HS-5 (cell line): ENCODE data around the gene KCNAB2.

ENCODE experiments used
- DNase-seq: peaks from one replicate; pipeline ENCODE4 v3.0.0-alpha.2; 2012; ENCODE audit warnings: low read depth

Gene KCNAB2

DNA sequence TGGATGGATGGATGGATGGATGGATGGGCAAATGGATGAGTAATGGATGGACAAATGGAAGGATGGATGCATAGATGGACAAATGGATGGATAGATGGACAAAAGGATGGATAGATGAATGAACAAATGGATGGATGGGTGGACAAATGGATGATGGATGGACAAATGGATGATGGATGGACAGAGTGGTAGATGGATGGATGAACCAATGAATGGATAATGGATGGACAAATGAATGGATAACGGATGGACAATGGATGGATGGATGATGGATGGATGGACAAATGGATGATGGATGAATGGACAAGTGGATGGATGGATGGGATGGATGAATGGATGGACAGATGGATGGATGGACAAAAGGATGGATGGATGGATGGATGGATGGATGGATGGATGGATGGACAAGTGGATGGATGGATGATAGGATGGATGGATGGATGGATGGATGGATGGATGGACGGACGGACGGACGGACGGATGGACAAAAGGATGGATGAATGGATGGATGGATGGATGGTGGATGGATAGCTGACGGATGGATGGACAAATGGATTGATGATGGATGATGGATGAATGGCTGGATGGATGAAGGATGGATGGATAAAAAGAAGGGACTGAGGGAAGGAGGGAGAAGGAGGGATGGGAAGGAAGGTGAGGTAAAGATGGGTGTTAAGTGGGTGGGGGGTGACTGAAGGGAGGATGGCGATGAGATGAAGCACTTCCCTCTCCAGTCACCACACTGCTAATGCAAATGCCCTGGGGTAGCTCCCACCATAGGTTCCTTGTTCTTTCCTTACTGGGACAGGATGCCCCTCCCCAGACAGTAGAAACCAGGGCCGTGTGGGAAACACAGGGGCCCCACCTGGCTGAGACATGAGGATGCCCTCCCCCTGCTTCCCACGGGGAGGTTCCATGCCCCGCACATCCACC is 104.6 kb downstream of the KCNAB2 start:
- no peak for DNase-seq
